GM18858 (cell line): ENCODE results near the gene NPFF.

Experiments used
- ATAC-seq: cut with Tn5 transposase; IDR thresholded peaks from one replicate; pipeline ENCODE4 v1.9.1; 2021; ENCODE audit not compliant: unreplicated experiment

The NPFF gene

GRCh38 chr12:53479331-53479730 is 28.0 kb downstream of the NPFF start:
- ATAC-seq, result no peak

GRCh38 chr12:53478865-53479264 is 28.4 kb downstream of the NPFF start:
- no peak for ATAC-seq

- no peak for ATAC-seq
Observed at GRCh38 chr12:53476769-53477209, 30.5 kb downstream of the NPFF start.

- ATAC-seq, result no peak
Observed at GRCh38 chr12:53474819-53475218, 32.5 kb downstream of the NPFF start.

GRCh38 chr12:53474077-53474476 is 33.2 kb downstream of the NPFF start:
- no peak for ATAC-seq

- no peak for ATAC-seq
Observed at GRCh38 chr12:53472056-53472582, 35.2 kb downstream of the NPFF start.

GRCh38 chr12:53468282-53468681 is 39.0 kb downstream of the NPFF start:
- ATAC-seq, result no peak

GRCh38 chr12:53467880-53468279 is 39.4 kb downstream of the NPFF start:
- ATAC-seq, result no peak

- ATAC-seq, result no peak
Observed at GRCh38 chr12:53467082-53467481, 40.2 kb downstream of the NPFF start.

GRCh38 chr12:53466640-53467039 is 40.6 kb downstream of the NPFF start:
- no peak for ATAC-seq

GRCh38 chr12:53465679-53466078 is 41.6 kb downstream of the NPFF start:
- no peak for ATAC-seq

- no peak for ATAC-seq
Observed at GRCh38 chr12:53464685-53465418, 42.4 kb downstream of the NPFF start.

GRCh38 chr12:53463802-53464560 is 43.3 kb downstream of the NPFF start:
- ATAC-seq, result no peak

- no peak for ATAC-seq
Observed at GRCh38 chr12:53462935-53463334, 44.3 kb downstream of the NPFF start.

- ATAC-seq, result no peak
Observed at GRCh38 chr12:53461591-53461990, 45.7 kb downstream of the NPFF start.

- no peak for ATAC-seq
Observed at GRCh38 chr12:53461059-53461458, 46.2 kb downstream of the NPFF start.

GRCh38 chr12:53459097-53459496 is 48.2 kb downstream of the NPFF start:
- ATAC-seq, result no peak
